Effector memory CD8-positive, alpha-beta T cell (primary cell): Measurements from ENCODE around the gene GALR1.

Experiments
- ATAC-seq: fragments of 150-1000 bp; cut with Tn5 transposase; replicated peaks from 2 replicates; pipeline ENCODE4 v1.10.0; 2021; ENCODE audit warnings: mild to moderate bottlenecking, moderate library complexity
- DNase-seq, 3 experiments: peaks; one replicate each; pipeline ENCODE4 v3.0.0; 2021
- H3K27ac Mint-ChIP-seq, 2 donors: one replicate each; pipeline ENCODE4 v1.8.0; 2022; ENCODE audit warnings: mild to moderate bottlenecking in 2 of 2, mixed read lengths in 2 of 2, moderate library complexity in 2 of 2
- H3K27me3 Mint-ChIP-seq, 2 donors: one replicate each; pipeline ENCODE4 v1.8.0; 2022; ENCODE audit warnings: mixed read lengths in 2 of 2
- H3K36me3 Mint-ChIP-seq: one replicate; pipeline ENCODE4 v1.8.0; 2022; ENCODE audit warnings: mild to moderate bottlenecking, moderate library complexity, mixed read lengths; ENCODE audit not compliant: insufficient read depth
- H3K4me1 Mint-ChIP-seq, 2 donors: one replicate each; pipeline ENCODE4 v1.8.0; 2022; ENCODE audit warnings: low read depth in 2 of 2, mixed read lengths in 2 of 2
- H3K4me3 Mint-ChIP-seq, 2 donors: one replicate each; pipeline ENCODE4 v1.8.0; 2022; ENCODE audit warnings: mild to moderate bottlenecking in 2 of 2, mixed read lengths in 2 of 2, moderate library complexity in 2 of 2
- H3K9me3 Mint-ChIP-seq, 2 donors: one replicate each; pipeline ENCODE4 v1.8.0; 2022; ENCODE audit warnings: mixed read lengths in 2 of 2

Gene GALR1

DNA sequence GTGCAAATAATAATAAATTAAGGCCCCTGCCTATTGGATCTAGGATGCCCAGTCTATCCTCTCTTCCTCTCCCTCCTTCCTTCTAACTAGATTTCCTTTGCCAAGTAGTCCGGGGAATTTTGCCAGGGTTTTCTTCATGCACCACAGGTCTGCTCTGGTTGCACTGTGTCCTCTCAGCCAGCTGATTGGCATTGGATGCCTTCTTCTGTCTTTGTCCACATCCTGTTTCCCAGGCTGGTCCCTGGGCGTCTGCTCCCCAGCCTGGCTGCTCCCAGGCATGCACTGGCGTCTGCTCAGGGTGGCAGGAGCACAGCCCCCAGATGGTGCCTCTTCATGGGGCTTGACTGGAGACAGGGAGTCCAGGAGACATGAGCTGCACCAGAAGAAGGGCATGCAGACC lies 66.4 kb downstream of the GALR1 start:
- ATAC-seq (no peak), DNase-seq (no peak)
- Mint-ChIP-seq H3K4me3 (no peak overlapping the region), H3K4me1 (no peaks in the 10 kb centered on the region), H3K27me3 (peaks cover 16 to 24% of the 10 kb centered on the region in 2 donors), H3K9me3 (no peaks in the 10 kb centered on the region), H3K27ac (no peak overlapping the region), H3K36me3 (no peaks in the 10 kb centered on the region)

DNA sequence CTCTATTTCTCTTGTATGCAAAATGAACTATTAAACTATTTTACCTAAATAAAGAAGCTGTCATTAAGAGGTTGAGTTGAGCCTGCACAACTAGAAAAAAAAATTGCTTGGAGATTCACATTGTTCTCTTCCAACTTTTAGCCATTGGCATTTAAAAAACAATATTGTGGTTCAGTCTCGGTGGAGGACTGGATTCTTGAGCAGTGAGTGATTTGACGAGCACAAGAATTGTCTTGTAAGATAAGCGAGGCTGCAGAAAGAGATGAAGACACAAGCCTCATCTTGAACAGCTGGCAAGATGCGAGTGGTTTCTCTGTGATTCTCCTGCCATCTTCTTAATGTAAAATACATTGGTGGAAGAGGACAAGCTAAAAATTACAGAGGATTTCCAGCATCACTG lies 67.0 kb downstream of the GALR1 start:
- Mint-ChIP-seq H3K27me3 (peaks cover 20 to 26% of the 10 kb centered on the region in 2 donors), H3K27ac (no peak overlapping the region), H3K4me3 (no peak overlapping the region), H3K9me3 (no peaks in the 10 kb centered on the region), H3K36me3 (no peaks in the 10 kb centered on the region), H3K4me1 (no peaks in the 10 kb centered on the region)
- ATAC-seq (no peak), DNase-seq (no peak)

DNA sequence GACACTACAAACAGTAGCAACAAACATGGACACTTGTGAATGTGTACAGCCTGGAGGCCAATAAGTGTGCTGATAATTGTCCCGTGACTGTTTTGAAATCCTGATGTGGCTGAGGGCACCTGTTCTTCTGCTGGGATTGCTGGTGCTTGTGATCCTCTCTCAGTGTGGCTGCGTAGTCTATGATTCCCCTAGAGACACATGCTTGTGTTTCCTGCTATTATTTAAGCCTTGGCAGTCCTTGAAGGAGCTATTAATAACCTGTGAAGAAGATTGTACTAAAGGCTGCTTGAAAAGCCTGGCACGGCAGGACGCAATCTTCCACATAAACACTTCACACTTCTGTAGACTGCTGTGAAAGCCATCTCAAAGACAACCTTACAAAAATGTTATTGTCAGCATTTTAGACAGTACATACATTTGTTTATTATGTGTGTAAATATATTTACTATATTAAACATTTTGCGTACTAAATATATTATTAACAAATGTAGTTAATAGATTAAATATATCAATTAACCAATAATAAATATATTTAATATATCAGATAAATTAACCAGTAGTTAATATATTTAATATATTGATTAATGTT lies 71.4 kb downstream of the GALR1 start:
- DNase-seq (no peak), ATAC-seq (no peak)
- H3K27ac Mint-ChIP-seq: no peak overlapping the region
- peaks cover 45 to 52% of the 10 kb centered on the region in 2 donors for H3K27me3 Mint-ChIP-seq
- H3K4me1 Mint-ChIP-seq: no peaks in the 10 kb centered on the region
- H3K4me3 Mint-ChIP-seq: no peak overlapping the region
- H3K36me3 Mint-ChIP-seq: no peaks in the 10 kb centered on the region
- no peaks in the 10 kb centered on the region for H3K9me3 Mint-ChIP-seq

DNA sequence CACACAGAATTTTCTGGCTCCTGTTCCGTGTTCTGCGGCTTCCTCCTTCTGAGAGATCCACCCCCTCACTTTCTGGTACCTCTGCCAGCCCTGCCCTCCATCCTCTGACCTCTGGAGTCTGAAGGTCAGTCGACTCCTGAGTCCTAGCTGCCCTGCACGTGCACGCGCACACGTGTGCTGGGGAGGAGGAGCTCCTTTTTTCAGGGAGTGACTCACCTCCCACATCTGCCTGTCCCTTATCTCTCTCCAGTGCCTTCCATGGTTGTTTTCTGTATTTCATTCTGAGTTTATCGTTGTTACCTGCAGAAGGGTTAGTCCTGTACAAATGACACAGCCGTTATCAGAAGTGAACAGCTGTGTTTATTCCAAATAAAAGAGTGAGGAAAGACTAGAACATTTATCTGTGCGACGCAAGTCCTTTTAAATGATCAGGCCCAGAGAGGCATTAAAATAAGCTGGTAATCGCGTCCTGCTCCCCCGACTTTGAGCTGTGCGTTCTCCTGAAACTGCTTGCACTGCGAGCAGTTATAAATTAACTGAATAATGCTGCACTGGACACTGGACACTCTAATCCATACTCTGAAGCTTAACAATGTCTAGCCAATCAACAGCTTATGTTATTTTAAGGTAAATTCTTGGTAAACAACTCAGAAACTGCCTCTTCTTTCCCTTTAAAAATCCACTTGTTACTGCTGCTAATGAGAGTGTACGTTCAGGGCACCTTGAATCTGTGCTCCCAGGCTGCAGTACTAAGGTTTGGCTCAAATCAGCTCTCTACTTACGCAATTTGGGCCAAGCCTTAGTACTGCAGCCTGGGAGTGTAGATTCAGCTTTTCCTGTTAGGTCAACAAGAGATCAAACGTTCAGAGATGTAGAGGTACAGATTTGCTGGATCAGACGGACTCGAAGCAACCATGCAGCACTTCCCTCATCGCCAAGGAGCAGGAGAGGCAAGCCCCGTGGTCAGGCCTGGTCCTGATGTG lies 72.5 kb downstream of the GALR1 start:
- Mint-ChIP-seq H3K27ac (no peak overlapping the region), H3K4me3 (no peak overlapping the region), H3K4me1 (no peaks in the 10 kb centered on the region), H3K27me3 (peaks cover 45 to 51% of the 10 kb centered on the region in 2 donors), H3K9me3 (no peaks in the 10 kb centered on the region), H3K36me3 (no peaks in the 10 kb centered on the region)
- ATAC-seq (no peak), DNase-seq (no peak)

DNA sequence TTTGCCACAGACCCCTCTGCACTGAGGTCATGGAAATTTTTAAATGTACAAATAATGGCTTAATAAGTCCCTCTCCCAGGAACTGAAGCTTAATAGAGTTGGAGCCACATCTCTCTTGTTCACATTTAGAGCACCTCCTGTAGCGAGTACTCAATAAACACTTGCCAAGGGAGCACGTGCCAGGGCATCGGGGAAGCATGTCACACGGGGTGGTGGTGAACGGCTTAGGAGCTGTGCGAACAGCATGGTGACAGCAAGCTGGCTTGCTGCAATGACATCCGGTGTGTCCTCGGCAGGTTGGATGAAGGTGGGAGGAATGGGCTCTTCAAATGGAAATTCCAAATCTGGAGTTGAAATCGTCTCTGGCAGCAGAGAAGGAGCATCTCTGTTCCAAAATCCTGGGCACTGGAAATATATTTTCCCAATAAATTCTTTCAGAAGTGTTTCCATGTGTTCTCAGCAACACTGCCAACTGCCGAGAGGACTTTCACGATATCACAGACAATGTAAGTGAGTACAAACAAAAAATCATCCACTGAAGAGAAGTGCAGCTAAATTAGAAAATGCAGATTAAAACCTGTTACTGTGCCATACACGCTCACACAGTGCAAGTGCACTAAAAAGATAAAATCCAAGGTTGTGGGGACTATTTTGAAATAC lies 74.1 kb downstream of the GALR1 start:
- H3K9me3 Mint-ChIP-seq: no peaks in the 10 kb centered on the region
- no peak overlapping the region for H3K27ac Mint-ChIP-seq
- DNase-seq (no peak), ATAC-seq (no peak)
- no peak overlapping the region for H3K4me3 Mint-ChIP-seq
- H3K4me1 Mint-ChIP-seq: no peaks in the 10 kb centered on the region
- H3K36me3 Mint-ChIP-seq: no peaks in the 10 kb centered on the region
- peaks cover 52% of the 10 kb centered on the region in 2 donors for H3K27me3 Mint-ChIP-seq
